ENCODE data around the gene LCN10. TPM values are rescaled to one million over a fixed set of nuclear protein-coding genes. Genes with fewer than 3 reads are reported as not detected.

The LCN10 gene
- total and polyA plus RNA-seq, 9 of the 15 experiments (the other 6 are each of a cell fraction or from before 2014, with no cell fraction given): 0.10 to 0.21 (median 0.14) TPM; not detected in 6

DNA sequence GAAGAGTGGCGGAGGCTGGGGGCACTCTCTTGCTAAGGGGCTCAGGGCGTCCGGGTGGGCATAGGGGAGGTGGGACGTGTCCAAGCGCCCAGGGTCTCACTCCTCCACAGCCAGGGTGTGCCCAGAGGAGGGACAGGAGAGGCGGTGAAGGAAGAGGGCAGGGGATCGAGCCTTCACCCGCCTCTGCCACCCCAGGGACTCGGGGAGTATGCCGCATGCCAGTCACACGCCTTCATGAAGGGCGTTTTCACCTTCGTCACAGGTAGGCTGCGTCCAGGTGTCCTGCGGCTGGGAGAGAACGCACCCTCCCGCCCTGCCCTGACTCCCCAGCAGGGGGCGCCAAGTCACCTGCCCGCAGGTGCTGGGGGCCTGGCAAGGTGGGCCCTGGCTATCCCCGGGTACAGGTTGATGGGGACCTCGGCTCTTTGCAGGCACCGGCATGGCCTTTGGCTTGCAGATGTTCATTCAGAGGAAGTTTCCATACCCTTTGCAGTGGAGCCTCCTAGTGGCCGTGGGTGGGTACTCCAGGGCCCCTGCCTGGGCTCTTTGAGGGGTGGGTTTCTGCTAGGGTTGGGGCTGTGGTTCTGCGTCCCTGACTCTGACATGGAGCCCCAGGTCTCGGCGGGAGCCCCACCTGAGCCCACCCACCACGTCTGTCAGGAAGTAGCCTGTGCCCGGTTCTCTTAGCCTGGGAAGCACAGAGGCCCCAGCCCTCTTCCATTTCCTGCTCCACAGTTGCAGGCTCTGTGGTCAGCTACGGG is 49.0 kb upstream of the LCN10 start (continued):
- TF ChIP-seq RAD21 (CRISPR knock-in tag; conservative IDR thresholded peaks at IDR 0.05 in 1 of 2, IDR thresholded peaks at IDR 0.05 in 1 of 2) (peak; percentile 38 to 67; a peak in 3 of 4 replicates), BCL6 (CRISPR knock-in tag; IDR thresholded peaks at IDR 0.05) (no peak), THAP12 (CRISPR knock-in tag; IDR thresholded peaks at IDR 0.05) (no peak), TSC22D4 (tag; IDR thresholded peaks at IDR 0.05) (no peak), RB1 (IDR thresholded peaks at IDR 0.05; ENCODE audit: low read depth) (peak; percentile 82), CBX5 (IDR thresholded peaks at IDR 0.05; ENCODE audit: borderline replicate concordance, low read depth) (peak; percentile 36; the same call in 1 of the 2 replicates), KAT7 (CRISPR knock-in tag; IDR thresholded peaks at IDR 0.05; ENCODE audit: borderline replicate concordance) (peak; percentile 97), CXXC5 (CRISPR knock-in tag; IDR thresholded peaks at IDR 0.05) (peak; percentile 29; the same call in 1 of the 2 replicates), DMBX1 (CRISPR knock-in tag; IDR thresholded peaks at IDR 0.05; ENCODE audit: borderline replicate concordance) (no peak), DNMT1 (IDR thresholded peaks at IDR 0.05) (0 out of 2 replicates have a peak, but pooled peaks have one; percentile 29), ZNF232 (CRISPR knock-in tag; IDR thresholded peaks at IDR 0.05) (peak; percentile 34; the same call in 1 of the 2 replicates), CHD4 (IDR thresholded peaks at IDR 0.05; ENCODE audit: insufficient read depth, insufficient replicate concordance, low read depth, low read length, poor library complexity, severe bottlenecking) (no peak), ESRRA (IDR thresholded peaks at IDR 0.05; ENCODE audit: borderline replicate concordance, low read depth) (peak; percentile 44; the same call in 1 of the 2 replicates), REST (IDR thresholded peaks at IDR 0.05; ENCODE audit: borderline replicate concordance) (peak; percentile 57; the same call in 1 of the 2 replicates), REST (CRISPR knock-in tag; IDR thresholded peaks at IDR 0.05; ENCODE audit: low read depth) (no peak), CGGBP1 (CRISPR knock-in tag; IDR thresholded peaks at IDR 0.05) (no peak), TCF3 (CRISPR knock-in tag; IDR thresholded peaks at IDR 0.05) (0 out of 2 replicates have a peak, but pooled peaks have one; percentile 17)
